ENCODE measurements around the gene TPRG1L.

- TF ChIP-seq TAF1 (IDR thresholded peaks at IDR 0.05; ENCODE audit: borderline replicate concordance, insufficient read depth, low read length) (no peak), POLR2AphosphoS5 (IDR thresholded peaks at IDR 0.05; ENCODE audit: low read depth, low read length) (no peak)
These were observed 34.3 kb downstream of the TPRG1L start for GRCh38 chr1:3659093-3659492.

Data from PFSK-1 (cell line).